Measurements from ENCODE around the gene PDE4D.

DNA sequence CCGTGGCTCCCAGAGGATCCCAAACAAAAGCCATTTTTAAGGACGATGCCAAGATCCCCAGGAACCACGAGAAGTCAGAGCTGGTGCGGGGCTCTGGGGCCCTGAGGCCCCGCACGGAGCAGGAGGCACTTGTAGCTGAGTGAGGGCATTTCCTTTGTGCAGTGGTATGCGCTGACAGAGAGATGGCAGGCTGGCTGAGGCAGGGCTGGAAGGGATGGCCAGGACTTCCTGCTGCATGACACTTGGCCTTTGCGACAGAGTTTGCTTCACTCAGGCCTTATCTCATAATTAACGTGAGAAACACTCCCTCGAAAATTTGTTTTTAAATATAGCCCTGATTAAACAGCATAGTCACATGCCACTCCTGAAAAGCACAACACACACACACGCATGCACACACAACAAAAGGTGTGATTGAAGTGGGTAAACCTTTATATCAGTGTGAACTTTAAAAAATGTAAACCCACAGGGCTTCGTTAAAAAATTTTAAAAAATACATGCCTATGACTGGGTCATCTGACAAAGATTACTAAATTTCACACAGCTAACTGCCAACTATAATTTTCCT is 536.6 kb downstream of the PDE4D start:
- TF ChIP-seq, protein P1, sequence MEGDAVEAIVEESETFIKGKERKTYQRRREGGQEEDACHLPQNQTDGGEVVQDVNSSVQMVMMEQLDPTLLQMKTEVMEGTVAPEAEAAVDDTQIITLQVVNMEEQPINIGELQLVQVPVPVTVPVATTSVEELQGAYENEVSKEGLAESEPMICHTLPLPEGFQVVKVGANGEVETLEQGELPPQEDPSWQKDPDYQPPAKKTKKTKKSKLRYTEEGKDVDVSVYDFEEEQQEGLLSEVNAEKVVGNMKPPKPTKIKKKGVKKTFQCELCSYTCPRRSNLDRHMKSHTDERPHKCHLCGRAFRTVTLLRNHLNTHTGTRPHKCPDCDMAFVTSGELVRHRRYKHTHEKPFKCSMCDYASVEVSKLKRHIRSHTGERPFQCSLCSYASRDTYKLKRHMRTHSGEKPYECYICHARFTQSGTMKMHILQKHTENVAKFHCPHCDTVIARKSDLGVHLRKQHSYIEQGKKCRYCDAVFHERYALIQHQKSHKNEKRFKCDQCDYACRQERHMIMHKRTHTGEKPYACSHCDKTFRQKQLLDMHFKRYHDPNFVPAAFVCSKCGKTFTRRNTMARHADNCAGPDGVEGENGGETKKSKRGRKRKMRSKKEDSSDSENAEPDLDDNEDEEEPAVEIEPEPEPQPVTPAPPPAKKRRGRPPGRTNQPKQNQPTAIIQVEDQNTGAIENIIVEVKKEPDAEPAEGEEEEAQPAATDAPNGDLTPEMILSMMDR (conservative IDR thresholded peaks at IDR 0.05; ENCODE audit: low read length) = no peak
- TF ChIP-seq EZH2phosphoT487 (IDR thresholded peaks at IDR 0.05; ENCODE audit: borderline replicate concordance, low read depth, low read length) = no peak
